ENCODE data around the gene TMEM123.

TMEM123 gene

DNA sequence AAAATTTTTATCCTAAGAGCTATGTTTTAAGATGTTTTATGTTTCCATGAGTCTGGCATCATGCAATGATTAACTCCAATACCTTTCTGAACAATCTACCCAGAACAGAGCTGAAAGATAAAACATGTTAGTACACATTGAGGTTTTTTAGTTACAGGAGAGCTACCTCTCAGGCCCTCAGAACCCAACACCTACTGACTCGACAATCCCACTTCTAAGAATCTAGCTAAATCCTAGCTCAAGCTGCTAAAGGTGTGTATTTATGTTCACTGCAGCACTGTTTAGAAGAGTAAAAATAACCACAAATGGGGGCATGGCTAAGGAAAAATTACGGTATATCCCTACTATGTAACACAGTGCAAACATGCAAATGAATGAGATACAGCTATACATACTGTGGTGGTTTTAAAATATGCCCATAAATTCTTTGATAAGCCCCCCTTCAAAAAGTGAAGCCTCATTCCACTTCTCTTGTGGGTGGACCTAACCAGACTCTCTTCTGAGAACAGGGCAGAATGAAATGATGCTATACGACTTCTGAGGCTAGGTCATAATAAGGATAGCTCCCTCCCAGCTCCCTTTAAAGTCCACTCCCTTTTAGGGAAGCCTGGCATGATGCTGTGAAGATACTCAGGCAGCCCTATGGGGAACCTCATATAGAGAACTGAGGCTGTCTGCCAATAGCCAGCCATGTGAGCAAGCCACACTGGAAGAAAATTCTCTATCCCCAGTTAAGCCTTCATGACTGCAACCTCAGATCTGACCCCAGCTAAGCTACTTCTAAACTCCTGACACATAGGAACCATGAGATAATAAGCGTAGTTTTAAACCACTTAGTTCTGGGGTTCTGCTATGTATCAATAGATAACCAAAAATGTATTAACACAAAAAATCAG, 29.5 kb downstream of the TMEM123 start:
- Histone ChIP-seq H2BK15ac (ENCODE audit: low read length) (no peak overlapping the region), H3K9ac (ENCODE audit: low read depth, low read length, poor library complexity) (no peak overlapping the region), H3K36me3 (replicated peaks in 1 of 2; ENCODE audit: control insufficient read depth in 2 of 2, insufficient read depth in 2 of 2, low read length in 2 of 2) (peaks cover 3% of the 10 kb centered on the region in 2 donors), H3K14ac (ENCODE audit: low read length) (no peak overlapping the region), H3K4ac (ENCODE audit: low read length) (no peak overlapping the region), H3K4me2 (ENCODE audit: insufficient read depth, low read length, poor library complexity, severe bottlenecking) (no peak overlapping the region), H3K4me3 (ENCODE audit: low read length in 2 of 2) (no peak overlapping the region), H2BK120ac (ENCODE audit: low read depth, low read length) (no peak overlapping the region), H3K23ac (ENCODE audit: low read depth, low read length, poor library complexity) (no peak overlapping the region), H2AK5ac (ENCODE audit: low read depth, low read length) (no peak overlapping the region), H4K91ac (ENCODE audit: low read depth, low read length, poor library complexity) (no peak overlapping the region), H2BK12ac (ENCODE audit: low read length) (no peak overlapping the region), H2AFZ (ENCODE audit: low read length) (no peak overlapping the region), H3K18ac (ENCODE audit: low read length) (no peak overlapping the region), H3K27ac (replicated peaks; ENCODE audit: low read length) (no peak overlapping the region), H3K4me1 (ENCODE audit: control insufficient read depth in 2 of 2, insufficient read depth in 1 of 2, low read depth in 1 of 2, low read length in 2 of 2) (peaks cover 0 to 2% of the 10 kb centered on the region in 2 donors), H3K27me3 (ENCODE audit: control insufficient read depth in 3 of 3, insufficient read depth in 3 of 3, low read depth in 1 of 3, low read length in 3 of 3) (no peaks in the 10 kb centered on the region), H2BK5ac (ENCODE audit: low read length) (no peak overlapping the region), H3K9me3 (replicated peaks in 1 of 2; ENCODE audit: control insufficient read depth in 2 of 2, insufficient read depth in 1 of 2, low read depth in 1 of 2, low read length in 2 of 2) (no peaks in the 10 kb centered on the region), H3K79me1 (ENCODE audit: low read depth, low read length) (peaks cover 2% of the 10 kb centered on the region), H4K8ac (ENCODE audit: low read depth, low read length) (no peak overlapping the region)
- no peak for DNase-seq (ENCODE audit: low spot score)
- WGBS, 2 donors (ENCODE audit: extremely low coverage in 2 of 2, insufficient read length in 2 of 2, insufficient replicate concordance in 1 of 2), result no CpG with 5 or more reads among the region's 4 CpGs

DNA sequence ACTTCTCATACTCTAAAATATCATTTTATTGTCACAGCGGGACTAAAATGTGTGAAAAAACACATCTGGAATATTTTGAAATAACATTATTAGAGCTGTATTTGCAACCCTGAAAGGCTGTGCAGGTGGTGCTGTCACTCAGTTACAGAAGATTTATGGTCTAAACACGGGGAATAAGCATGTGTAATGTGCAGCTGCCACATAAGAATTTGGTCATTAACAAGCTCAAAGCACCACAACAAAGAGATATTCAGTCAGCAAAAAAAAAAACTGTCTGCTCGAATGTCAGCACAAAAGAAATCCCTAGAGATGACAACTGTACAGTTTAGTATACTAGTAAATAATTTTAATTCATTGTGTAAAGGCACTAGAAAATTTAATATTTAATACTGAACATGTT, 31.3 kb downstream of the TMEM123 start:
- H4K91ac ChIP-seq (ENCODE audit: low read depth, low read length, poor library complexity), result no peak overlapping the region
- no CpG with 5 or more reads among the region's 3 CpGs for WGBS, 2 donors (ENCODE audit: extremely low coverage in 2 of 2, insufficient read length in 2 of 2, insufficient replicate concordance in 1 of 2)
- H3K27ac ChIP-seq (replicated peaks; ENCODE audit: low read length), result no peak overlapping the region

GRCh38 chr11:102420547-102420946, 32.0 kb downstream of the TMEM123 start:
- Histone ChIP-seq H2BK15ac (ENCODE audit: low read length) (no peak overlapping the region), H3K4ac (ENCODE audit: low read length) (no peak overlapping the region), H3K27ac (replicated peaks; ENCODE audit: low read length) (no peak overlapping the region), H3K14ac (ENCODE audit: low read length) (no peak overlapping the region), H2BK5ac (ENCODE audit: low read length) (no peak overlapping the region), H3K23ac (ENCODE audit: low read depth, low read length, poor library complexity) (no peak overlapping the region), H3K27me3 (ENCODE audit: control insufficient read depth in 3 of 3, insufficient read depth in 3 of 3, low read depth in 1 of 3, low read length in 3 of 3) (no peaks in the 10 kb centered on the region), H3K18ac (ENCODE audit: low read length) (no peak overlapping the region), H3K4me2 (ENCODE audit: insufficient read depth, low read length, poor library complexity, severe bottlenecking) (no peak overlapping the region), H3K4me3 (ENCODE audit: low read length in 2 of 2) (no peak overlapping the region), H2AFZ (ENCODE audit: low read length) (no peak overlapping the region), H4K8ac (ENCODE audit: low read depth, low read length) (no peak overlapping the region), H2BK120ac (ENCODE audit: low read depth, low read length) (no peak overlapping the region), H4K91ac (ENCODE audit: low read depth, low read length, poor library complexity) (no peak overlapping the region), H3K9ac (ENCODE audit: low read depth, low read length, poor library complexity) (no peak overlapping the region), H3K79me1 (ENCODE audit: low read depth, low read length) (no peaks in the 10 kb centered on the region), H3K9me3 (replicated peaks in 1 of 2; ENCODE audit: control insufficient read depth in 2 of 2, insufficient read depth in 1 of 2, low read depth in 1 of 2, low read length in 2 of 2) (peaks cover 0 to 8% of the 10 kb centered on the region in 2 donors), H3K4me1 (ENCODE audit: control insufficient read depth in 2 of 2, insufficient read depth in 1 of 2, low read depth in 1 of 2, low read length in 2 of 2) (peaks cover 0 to 2% of the 10 kb centered on the region in 2 donors), H2BK12ac (ENCODE audit: low read length) (no peak overlapping the region), H3K36me3 (replicated peaks in 1 of 2; ENCODE audit: control insufficient read depth in 2 of 2, insufficient read depth in 2 of 2, low read length in 2 of 2) (peaks cover 3% of the 10 kb centered on the region in 2 donors), H2AK5ac (ENCODE audit: low read depth, low read length) (no peak overlapping the region)
- WGBS, 2 donors (ENCODE audit: extremely low coverage in 2 of 2, insufficient read length in 2 of 2, insufficient replicate concordance in 1 of 2), result no CpG with 5 or more reads among the region's 2 CpGs
- DNase-seq (ENCODE audit: low spot score), result no peak

More for the DNA sequence above, 31.3 kb downstream of the TMEM123 start:
- H3K9me3 ChIP-seq (replicated peaks in 1 of 2; ENCODE audit: control insufficient read depth in 2 of 2, insufficient read depth in 1 of 2, low read depth in 1 of 2, low read length in 2 of 2), result peaks cover 0 to 8% of the 10 kb centered on the region in 2 donors
- H3K4me3 ChIP-seq (ENCODE audit: low read length in 2 of 2), result no peak overlapping the region
- peaks cover 3% of the 10 kb centered on the region in 2 donors for H3K36me3 ChIP-seq (replicated peaks in 1 of 2; ENCODE audit: control insufficient read depth in 2 of 2, insufficient read depth in 2 of 2, low read length in 2 of 2)
- H3K9ac ChIP-seq (ENCODE audit: low read depth, low read length, poor library complexity), result no peak overlapping the region
- no peak overlapping the region for H3K4me2 ChIP-seq (ENCODE audit: insufficient read depth, low read length, poor library complexity, severe bottlenecking)
- no peak overlapping the region for H2BK15ac ChIP-seq (ENCODE audit: low read length)
- no peak for DNase-seq (ENCODE audit: low spot score)
- no peak overlapping the region for H2BK120ac ChIP-seq (ENCODE audit: low read depth, low read length)
- peaks cover 0 to 2% of the 10 kb centered on the region in 2 donors for H3K4me1 ChIP-seq (ENCODE audit: control insufficient read depth in 2 of 2, insufficient read depth in 1 of 2, low read depth in 1 of 2, low read length in 2 of 2)
- H2AFZ ChIP-seq (ENCODE audit: low read length), result no peak overlapping the region
- H2BK12ac ChIP-seq (ENCODE audit: low read length), result no peak overlapping the region
- H3K23ac ChIP-seq (ENCODE audit: low read depth, low read length, poor library complexity), result no peak overlapping the region
- H2BK5ac ChIP-seq (ENCODE audit: low read length), result no peak overlapping the region
- no peak overlapping the region for H3K4ac ChIP-seq (ENCODE audit: low read length)
- no peak overlapping the region for H3K18ac ChIP-seq (ENCODE audit: low read length)
- no peak overlapping the region for H2AK5ac ChIP-seq (ENCODE audit: low read depth, low read length)
- no peak overlapping the region for H4K8ac ChIP-seq (ENCODE audit: low read depth, low read length)
- no peaks in the 10 kb centered on the region for H3K27me3 ChIP-seq (ENCODE audit: control insufficient read depth in 3 of 3, insufficient read depth in 3 of 3, low read depth in 1 of 3, low read length in 3 of 3)
- H3K79me1 ChIP-seq (ENCODE audit: low read depth, low read length), result peaks cover 2% of the 10 kb centered on the region
- no peak overlapping the region for H3K14ac ChIP-seq (ENCODE audit: low read length)

- no peak overlapping the region for H3K4me2 ChIP-seq (ENCODE audit: insufficient read depth, low read length, poor library complexity, severe bottlenecking)
- no peak overlapping the region for H3K14ac ChIP-seq (ENCODE audit: low read length)
- H4K91ac ChIP-seq (ENCODE audit: low read depth, low read length, poor library complexity), result no peak overlapping the region
- H3K23ac ChIP-seq (ENCODE audit: low read depth, low read length, poor library complexity), result no peak overlapping the region
- no peak for DNase-seq (ENCODE audit: low spot score)
- H4K8ac ChIP-seq (ENCODE audit: low read depth, low read length), result no peak overlapping the region
- H3K27me3 ChIP-seq (ENCODE audit: control insufficient read depth in 3 of 3, insufficient read depth in 3 of 3, low read depth in 1 of 3, low read length in 3 of 3), result no peaks in the 10 kb centered on the region
- H3K79me1 ChIP-seq (ENCODE audit: low read depth, low read length), result no peaks in the 10 kb centered on the region
- H2BK15ac ChIP-seq (ENCODE audit: low read length), result no peak overlapping the region
- no peak overlapping the region for H3K18ac ChIP-seq (ENCODE audit: low read length)
- peaks cover 0 to 8% of the 10 kb centered on the region in 2 donors for H3K9me3 ChIP-seq (replicated peaks in 1 of 2; ENCODE audit: control insufficient read depth in 2 of 2, insufficient read depth in 1 of 2, low read depth in 1 of 2, low read length in 2 of 2)
- no peak overlapping the region for H3K27ac ChIP-seq (replicated peaks; ENCODE audit: low read length)
- no peak overlapping the region for H2BK120ac ChIP-seq (ENCODE audit: low read depth, low read length)
- no peak overlapping the region for H3K4ac ChIP-seq (ENCODE audit: low read length)
- H3K4me1 ChIP-seq (ENCODE audit: control insufficient read depth in 2 of 2, insufficient read depth in 1 of 2, low read depth in 1 of 2, low read length in 2 of 2), result peaks cover 0 to 2% of the 10 kb centered on the region in 2 donors
- no peak overlapping the region for H3K9ac ChIP-seq (ENCODE audit: low read depth, low read length, poor library complexity)
- H3K4me3 ChIP-seq (ENCODE audit: low read length in 2 of 2), result no peak overlapping the region
- no peak overlapping the region for H2BK5ac ChIP-seq (ENCODE audit: low read length)
- H2AK5ac ChIP-seq (ENCODE audit: low read depth, low read length), result no peak overlapping the region
- H2AFZ ChIP-seq (ENCODE audit: low read length), result no peak overlapping the region
- no peak overlapping the region for H2BK12ac ChIP-seq (ENCODE audit: low read length)
- peaks cover 3% of the 10 kb centered on the region in 2 donors for H3K36me3 ChIP-seq (replicated peaks in 1 of 2; ENCODE audit: control insufficient read depth in 2 of 2, insufficient read depth in 2 of 2, low read length in 2 of 2)
- 100% methylated on average over 2 of the region's 3 CpGs for WGBS, 2 donors (ENCODE audit: extremely low coverage in 2 of 2, insufficient read length in 2 of 2, insufficient replicate concordance in 1 of 2)
Measured at GRCh38 chr11:102419181-102419580, 33.4 kb downstream of the TMEM123 start.
